GM18858 (cell line): Measurements from ENCODE around the gene TBC1D1.
"Not testable (repeated sequence)": the region's sequence is repeated elsewhere in the genome, so short reads cannot be mapped to it uniquely, and the experiment has no call there.

ENCODE experiments used
- ATAC-seq: cut with Tn5 transposase; IDR thresholded peaks from one replicate; pipeline ENCODE4 v1.9.1; 2021; ENCODE audit not compliant: unreplicated experiment

Gene TBC1D1

DNA sequence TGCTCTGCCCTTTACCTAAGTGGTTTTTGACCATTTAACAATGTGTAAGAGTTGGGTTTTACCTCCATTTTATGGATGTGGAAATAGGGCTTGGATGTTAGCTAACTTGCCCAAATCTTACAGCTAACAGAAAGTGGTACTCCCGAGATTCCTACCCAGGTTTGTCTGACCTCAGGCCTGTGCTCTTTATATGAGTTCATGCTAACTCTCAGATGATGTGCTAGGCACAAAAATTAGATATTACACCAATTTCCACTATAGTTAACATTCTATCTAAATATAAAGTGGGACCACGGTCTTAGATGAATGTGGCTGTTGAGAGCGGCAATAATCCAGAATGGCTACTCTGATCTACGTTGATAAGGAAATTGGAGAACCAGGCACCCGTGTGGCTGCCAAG lies 69.2 kb downstream of the TBC1D1 start, which contains the start of gene PTTG2:
TSS of gene PTTG2 (plus strand) at position 301 of the 400 bp plus-strand sequence. CDS start at position 338, 37 bp downstream.
- no peak for ATAC-seq

DNA sequence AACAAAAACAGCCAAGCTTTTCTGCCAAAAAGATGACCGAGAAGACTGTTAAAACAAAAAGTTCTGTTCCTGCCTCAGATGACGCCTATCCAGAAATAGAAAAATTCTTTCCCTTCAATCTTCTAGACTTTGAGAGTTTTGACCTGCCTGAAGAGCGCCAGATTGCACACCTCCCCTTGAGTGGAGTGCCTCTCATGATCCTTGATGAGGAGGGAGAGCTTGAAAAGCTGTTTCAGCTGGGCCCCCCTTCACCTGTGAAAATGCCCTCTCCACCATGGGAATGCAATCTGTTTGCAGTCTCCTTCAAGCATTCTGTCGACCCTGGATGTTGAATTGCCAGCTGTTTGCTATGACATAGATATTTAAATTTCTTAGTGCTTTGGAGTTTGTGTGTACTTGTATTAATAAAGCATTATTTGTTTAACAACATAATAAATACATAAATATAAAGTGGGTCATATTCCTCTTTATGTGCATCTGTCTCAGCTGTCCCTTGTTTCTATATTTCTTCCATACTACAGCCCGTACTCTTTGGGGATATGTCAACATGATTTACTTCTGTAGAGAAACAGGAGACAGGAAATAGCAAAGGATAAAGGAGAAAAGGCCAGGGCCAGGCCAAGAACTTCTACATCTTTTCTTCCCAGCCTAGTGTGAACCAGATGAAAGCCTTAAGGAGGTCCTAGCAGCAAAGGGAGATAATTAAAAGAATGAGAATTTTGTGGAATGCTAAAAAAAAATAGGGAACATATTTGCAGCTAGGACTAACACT lies 70.0 kb downstream of the TBC1D1 start:
- ATAC-seq: no peak

DNA sequence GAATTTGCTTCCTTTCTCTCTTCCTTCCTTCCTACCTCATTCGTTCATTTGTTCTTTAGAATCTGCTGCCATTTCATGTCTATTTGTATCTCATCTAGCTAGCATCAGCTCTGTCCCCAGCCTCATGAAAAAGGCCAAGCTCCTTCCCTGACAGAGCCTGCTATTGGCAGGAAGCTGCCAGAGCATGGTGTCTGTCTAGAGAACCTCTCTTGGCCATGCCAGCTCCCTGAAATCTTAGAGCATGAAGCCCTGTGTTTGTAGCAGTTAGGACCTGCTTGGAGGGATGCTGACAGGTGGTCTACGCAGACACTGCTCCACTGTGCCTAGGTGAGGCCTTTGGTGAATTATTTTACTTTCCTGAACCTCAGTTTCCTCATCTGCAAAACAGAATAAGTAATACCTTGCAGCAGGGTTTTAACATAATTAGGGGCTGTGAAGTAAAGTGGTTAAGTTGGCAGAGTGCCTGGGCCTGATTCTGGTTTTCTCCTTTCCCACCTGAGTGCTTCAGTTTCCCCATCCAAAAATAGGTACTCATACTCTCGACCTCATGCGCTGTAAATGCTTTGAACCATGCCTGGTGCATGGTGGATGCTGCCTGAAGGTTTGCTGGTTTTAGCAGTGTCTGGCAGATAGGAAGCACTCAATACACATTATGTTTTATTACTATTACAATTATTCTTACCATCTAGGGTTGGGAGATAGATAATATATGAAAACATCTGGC lies 74.0 kb downstream of the TBC1D1 start:
- ATAC-seq: peak; percentile 79

DNA sequence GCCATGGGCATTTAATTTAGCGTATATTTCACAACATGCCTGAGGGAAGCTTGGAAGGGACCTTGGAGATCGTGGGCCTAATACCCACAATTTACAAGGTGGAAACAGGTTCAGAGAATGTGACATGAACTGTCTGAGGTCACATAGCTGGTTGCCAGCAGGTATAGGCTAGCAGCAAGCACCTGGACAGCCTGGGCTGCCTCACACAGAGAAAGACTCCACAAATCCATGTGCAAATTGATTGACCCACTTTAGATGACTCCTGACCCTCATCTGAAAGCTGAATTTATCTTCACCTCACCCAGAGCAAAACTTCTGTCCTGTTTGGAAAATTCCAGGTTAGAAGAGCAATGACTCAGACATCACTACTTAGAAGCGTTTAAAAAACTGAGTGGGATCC lies 75.2 kb downstream of the TBC1D1 start:
- no peak for ATAC-seq

DNA sequence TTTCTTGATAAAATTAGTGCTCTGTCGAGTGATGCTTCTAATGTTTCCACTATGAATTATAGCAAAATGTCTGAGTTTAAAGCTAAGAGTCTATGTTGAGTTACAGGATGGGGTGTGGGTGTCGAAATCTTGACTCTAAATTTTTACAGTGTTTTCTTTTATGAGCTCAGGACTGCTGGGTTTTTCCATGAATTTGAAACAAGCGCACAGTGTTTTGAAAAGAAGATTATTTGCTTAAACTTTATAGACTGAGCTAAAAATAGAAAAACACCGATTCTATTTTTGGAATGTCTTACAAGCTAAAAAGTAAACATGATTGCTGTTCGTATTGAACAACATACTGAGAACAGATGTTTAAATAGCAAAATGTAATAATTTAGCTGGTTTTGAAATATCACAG lies 76.9 kb downstream of the TBC1D1 start:
- no peak for ATAC-seq

DNA sequence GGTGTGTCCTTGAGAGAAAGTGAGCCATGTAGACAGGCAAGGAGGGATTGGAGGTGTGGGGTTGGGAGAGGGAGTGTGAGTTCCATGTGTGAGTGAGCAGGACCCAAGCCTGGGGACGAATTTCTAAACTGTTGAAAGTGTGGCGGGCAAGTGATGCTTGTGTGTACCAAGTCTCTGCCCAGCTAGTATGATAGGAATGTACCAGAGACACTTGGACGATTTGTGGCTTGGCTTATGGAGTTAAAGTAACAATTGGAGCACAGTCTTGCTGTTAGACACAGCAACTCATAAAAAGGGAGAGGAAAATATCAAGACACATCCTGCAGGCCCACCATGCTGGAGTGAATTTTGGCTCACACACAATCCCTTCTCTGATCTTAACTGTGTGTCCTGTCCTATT lies 77.9 kb downstream of the TBC1D1 start:
- no peak for ATAC-seq

DNA sequence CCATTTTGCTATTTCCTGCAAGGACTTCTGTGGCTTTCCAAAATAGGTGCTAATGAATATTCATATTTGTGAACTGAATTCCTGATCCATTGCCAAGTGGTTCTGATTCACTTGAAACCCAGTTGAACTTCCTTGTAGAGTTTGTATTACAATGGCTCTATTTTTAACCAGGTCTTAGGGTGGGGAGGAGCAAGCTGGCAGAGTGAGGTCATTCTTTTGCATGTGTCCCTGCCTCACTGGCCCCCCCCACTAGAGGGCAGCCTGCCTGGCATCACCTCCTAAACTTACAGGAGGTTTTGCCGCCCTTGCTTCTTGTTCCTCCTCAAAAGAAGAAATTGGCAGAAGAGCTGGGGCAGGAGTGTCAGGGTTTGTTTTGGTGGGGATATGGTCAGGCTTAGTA lies 79.8 kb downstream of the TBC1D1 start:
- peak; percentile 51 for ATAC-seq

DNA sequence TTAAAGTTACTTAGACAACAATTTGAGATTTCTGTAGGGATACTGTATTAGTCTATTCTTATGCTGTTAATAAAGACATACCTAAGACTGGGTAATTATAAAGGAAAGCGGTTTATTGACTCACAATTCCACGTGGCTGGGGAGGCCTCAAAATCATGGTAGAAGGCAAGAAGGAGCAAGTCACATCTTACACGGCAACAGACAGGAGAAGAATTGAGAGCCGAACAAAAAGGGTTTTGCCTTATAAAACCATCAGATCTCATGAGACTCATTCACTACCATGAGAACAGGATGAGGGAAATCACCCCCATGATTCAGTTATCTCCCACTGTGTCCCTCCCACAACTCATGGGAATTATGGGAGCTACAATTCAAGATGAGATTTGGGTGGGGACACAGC lies 80.3 kb downstream of the TBC1D1 start:
- no peak for ATAC-seq

DNA sequence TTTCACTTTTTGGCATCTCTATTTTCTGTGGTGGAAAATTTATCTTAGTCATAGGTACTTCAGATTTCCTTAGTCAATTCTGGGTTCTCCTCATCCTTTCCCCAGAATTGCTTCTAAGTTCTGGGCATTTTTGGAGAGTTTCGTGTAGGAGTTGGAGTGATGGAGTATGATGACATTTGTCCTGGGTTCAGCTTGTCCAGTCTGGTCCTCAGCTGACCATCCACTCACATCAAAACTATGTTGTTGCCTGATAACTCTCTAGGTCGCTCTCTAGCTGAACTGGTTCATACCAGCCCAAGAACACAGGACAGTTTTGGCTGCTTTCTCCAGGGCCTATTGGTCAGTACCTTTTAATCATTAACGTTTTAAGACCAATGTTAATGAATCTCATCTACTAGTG lies 82.6 kb downstream of the TBC1D1 start:
- ATAC-seq: no peak

DNA sequence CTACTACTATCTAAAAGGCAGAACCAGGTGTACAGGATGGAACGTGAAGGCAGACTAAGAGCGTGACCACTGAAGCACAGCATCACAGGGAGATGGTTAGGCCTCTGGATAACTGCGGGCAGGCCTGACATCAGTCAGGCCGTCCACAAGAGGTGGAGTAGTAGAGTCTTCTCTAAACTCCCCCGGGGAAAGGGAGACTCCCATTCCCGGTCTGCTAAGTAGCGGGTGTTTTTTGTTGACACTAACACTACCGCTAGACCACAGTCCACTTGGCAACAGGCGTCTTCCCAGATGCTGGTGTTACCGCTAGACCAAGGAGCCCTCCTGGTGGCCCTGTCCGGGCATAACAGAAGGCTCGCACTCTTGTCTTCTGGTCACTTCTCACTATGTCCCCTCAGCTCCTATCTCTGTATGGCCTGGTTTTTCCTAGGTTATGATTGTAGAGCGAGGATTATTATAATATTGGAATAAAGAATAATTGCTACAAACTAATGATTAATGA lies 84.5 kb downstream of the TBC1D1 start:
- ATAC-seq: not testable (repeated sequence)

DNA sequence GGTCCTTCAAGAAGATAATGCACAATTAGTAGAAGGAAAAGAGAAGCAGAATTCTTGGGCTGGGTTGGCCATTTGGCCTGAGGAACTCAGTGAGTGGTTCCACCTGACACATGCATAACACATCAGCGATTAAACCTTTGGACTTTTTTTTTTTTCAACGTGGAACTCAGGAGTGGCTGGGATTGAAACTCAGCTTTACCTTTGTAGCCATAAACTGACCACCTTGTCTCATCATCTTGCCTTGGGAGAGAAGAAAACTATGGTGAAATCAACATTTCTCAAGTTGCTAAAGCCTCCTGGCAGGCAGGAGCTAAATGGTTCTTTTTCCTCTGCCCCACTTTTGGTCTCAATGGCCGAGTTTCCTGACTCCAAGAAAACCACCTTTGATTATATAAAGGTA lies 85.6 kb downstream of the TBC1D1 start:
- ATAC-seq: no peak

DNA sequence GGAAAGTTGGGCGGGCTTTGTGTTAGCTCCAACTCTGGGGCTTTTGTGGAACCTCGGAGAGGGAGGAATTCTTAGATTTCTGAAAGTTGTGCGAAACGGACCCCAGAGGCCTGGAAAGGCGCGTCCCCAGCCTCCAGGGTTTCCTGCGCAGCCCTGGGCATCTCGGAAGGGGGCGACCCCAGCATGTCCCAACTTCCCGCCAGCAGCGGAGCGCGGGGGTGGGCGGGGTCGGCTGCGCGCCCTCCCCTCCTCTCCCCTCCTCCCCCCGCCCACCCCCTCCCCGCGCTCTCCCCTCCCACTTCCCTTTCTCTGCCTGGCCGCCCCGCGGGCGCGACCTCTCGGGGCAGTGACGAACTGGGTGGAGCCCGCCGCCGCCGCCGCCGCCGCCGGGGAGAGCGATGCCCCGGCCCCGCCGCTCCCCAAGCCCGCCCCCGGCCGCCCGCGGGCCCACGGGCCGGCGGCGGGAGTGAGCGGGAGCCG lies 86.1 kb downstream of the TBC1D1 start:
- peak; percentile 61 for ATAC-seq

DNA sequence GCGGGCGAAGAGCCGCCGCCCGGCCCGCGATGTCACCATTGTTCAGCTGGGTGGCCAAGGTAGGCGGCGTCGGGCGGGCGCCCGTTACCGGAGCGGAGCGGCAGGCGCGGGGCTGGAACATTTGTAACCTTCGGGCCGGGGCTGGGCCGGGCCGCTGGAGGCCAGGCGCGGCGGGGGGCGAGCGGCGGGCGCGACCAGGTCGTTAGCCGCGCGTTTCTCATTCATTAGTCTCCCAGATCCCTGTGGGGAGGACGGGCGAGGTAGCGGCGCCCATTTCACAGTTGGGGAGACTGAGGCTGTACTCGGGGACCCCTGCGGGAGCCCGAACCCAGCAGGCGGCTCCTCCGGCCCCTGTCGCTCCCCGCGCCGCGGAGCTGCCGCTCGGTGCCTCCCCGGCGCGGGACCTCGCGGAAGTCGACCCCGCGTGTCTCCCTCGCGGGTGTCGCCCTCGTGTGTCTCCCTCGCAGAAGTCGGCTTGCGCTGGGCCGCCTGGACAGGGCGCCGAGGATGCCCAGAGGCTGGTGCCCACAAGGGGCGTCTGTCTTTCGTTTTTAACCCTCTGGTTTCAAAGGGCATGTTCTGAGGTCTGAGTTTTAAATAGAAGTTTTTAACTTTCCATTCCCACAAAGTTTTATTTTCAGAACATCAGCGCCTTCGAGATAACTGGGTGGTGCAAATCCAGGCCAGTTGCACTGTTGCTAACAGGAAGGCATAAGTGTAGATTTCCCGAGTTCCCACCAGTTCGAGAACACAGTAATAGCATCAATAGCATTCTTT lies 86.8 kb downstream of the TBC1D1 start:
- peak; percentile 43 for ATAC-seq

DNA sequence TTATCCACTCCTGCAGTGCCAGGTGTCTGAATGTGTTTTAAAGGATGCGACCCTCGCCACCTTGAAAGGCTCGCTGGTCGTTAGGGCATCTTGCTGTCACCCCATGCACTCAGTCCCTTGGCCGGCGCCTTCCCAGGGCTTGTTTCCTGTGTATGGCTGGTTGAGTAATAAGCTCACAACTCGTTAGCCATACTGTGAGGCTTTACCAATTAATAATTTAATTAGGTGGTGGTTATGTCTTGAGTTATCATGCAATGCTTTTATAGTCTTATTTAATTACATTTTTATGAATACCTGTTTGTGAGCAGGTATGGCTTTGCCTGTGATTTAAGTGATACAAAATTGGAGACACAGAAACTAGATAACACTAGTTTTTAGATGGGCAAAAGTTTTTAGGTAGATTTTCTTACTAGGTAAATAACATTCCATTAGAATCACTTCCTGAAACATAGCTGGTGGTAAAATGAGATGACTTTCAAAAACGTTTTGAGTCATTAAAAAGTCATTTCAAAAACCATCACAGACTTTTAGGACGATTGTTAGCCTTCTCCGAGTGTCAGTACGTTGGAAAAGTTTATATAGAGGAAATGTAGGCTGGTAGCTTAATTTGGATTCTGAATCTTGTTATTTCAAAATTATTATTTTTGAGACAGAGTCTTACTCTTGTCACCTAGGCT lies 87.5 kb downstream of the TBC1D1 start:
- peak; percentile 28 for ATAC-seq

DNA sequence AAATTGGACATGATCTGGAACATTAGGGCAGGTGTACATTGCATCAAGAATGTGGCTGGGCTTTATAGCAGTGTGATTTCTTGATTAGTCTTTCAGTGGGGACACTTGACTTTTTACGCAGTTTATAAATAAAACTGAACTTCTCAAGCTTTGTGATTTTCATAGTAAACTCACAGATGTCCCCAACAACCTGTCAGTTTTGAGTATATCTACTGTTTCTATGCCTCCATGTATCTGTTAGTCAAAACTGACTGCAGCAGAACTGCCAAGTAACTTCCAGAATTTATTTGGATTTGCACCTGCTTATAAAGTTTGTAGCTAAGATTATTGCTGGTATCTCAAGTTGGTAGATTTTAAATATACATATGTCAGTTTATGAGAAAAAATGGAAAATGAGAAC lies 89.4 kb downstream of the TBC1D1 start:
- no peak for ATAC-seq

DNA sequence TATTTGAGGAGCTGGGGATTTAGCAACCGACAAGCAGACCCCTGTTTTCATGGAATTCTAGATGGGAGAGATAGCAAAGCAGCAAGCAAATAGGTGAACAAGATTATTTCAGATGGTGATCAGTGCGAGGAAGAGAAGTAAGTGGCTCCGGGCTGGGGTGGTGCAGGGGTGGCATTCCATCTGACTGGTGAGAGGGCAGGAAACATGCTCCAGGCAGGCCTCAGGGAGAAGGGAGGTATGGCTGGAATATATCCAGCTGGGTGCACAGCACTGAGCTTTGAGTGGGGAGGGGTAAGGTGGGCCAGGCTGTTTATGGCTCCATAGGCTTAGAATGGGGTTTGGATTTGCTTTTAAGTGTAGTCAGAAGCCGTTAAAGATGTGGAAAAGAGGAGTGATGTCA lies 90.5 kb downstream of the TBC1D1 start:
- no peak for ATAC-seq

DNA sequence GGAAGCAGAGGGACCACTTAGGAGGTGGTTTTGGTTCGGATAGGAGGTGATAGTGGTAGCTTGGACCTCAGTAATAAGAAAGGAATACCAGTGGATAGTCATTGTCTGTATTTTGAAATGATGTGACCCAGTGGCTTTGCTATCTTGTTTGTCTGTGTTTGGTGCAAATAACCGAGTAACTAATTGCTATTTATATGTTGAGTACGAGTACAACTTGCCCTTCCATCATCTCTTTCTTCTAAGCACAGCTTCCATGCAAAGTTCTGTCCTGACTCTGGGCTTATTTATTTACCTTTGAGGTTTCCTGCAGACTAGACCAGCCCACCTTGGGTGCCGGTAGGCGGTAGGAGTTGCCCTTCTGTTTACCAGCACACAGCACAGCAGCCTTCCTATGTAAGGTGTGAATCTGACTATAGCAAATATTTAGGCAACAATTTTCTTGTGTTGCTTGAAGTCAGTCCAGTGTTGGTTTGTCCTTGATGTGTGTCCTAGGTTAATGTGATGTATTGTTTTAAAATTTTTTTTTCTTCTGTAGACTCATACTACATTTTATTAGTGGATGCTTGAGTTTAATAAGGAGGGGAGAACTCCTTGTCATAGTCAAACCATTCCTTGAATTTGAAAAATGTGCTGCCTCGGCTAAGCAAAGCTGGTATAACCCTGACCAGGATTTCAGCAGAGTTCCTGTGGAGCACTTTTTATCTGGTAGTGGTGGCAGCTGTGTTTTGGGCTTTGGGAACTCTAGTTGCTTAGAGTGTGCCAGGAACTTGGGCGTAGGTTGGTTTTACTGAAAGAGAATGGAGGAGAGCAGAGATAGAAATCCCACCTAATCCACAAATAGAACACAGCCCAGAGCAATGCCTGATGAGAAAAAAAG lies 91.2 kb downstream of the TBC1D1 start:
- no peak for ATAC-seq

DNA sequence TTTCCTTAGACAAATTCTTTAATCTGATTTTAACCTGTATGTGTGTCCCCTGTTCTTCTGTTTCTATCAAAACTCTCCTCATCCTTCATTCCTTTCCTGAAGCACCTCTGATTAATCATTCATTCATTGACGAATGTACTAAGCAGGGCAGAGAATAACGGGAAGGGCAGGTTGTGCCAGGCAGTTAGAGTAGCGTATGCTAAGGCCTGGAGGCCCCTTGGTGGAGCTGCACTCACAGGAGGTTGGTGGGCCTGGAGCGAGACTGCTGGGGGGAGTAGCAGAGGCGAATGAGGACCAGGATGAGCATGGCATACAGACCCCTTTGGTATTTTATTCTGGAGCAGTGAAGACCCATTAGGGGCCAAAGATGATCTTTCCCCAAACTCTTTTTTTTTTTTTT lies 91.9 kb downstream of the TBC1D1 start:
- ATAC-seq: no peak

DNA sequence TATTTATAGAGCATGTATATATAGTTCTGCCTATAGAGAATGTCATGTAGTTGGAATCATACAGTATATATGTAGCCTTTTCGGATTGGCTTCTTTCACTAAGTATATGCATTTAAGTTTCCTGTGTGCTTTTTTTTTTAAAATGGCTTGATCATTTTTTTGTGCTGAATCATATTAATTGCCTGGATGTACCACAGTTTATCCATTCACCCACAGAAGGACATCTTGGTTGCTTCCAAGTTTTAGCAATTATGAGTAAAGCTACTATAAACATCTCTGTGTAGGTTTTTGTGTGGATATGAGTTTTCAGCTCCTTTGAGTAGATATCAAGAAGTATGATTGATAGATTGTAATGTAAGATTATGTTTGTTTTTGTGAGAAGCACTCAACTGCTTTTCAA lies 93.1 kb downstream of the TBC1D1 start:
- ATAC-seq: no peak

DNA sequence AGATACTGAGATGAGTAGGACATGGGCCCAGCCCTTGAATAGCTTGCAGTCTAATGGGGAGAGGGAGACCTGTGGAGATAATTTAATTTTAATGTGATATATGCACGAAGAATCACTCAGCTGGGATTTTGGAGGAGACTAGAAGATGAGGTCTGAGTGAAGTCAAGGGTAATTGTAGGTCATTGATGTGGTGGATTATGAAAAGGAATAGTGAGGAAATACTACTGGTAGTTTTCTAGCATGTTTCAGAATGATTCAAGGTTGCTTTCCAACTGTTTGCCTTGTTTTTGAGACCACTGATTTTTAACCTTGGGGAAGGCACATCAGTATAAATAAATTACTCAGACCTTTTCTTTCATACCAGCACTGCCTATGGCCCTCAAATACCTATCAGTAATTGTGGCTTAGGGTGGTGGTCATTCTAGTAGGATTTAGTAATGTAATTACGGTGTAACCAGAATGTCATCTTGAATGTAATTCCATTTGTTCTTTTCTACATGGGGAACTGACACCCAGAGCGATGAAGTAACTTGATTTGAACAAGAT lies 94.9 kb downstream of the TBC1D1 start:
- ATAC-seq: no peak
